Right lobe of liver (tissue), 6 donors: ENCODE measurements around the gene HEPHL1. TPM values are rescaled to one million over a fixed set of nuclear protein-coding genes. Genes with fewer than 3 reads are reported as not detected.

ENCODE experiments used
- ATAC-seq, 4 donors: fragments of 200-7000 bp; cut with Tn5 transposase; one replicate each; pipeline ENCODE4 v1.9.1; 2020; ENCODE audit warnings: mild to moderate bottlenecking in 4 of 4, moderate library complexity in 4 of 4
- DNase-seq, 3 donors: peaks; one replicate each; pipeline ENCODE4 v3.0.0-alpha.2; 2020
- H3K27ac ChIP-seq, 3 donors: fragments of 200-600 bp; one replicate each; pipeline ENCODE4 v1.8.0; 2022
- H3K27me3 ChIP-seq, 2 donors: fragments of 200-600 bp; one replicate each; pipeline ENCODE4 v1.8.0; 2022
- H3K36me3 ChIP-seq, 4 donors: fragments of 200-600 bp; sonication (generic) in 1 of 4; one replicate each; pipeline versions ENCODE4 v1.5.1 to v1.8.0; 2017 to 2022; ENCODE audit warnings: control low read depth in 1 of 4
- H3K4me1 ChIP-seq, 4 donors: fragments of 200-600 bp; sonication (generic) in 1 of 4; one replicate each; pipeline versions ENCODE4 v1.5.1 to v1.8.0; 2017 to 2022; ENCODE audit warnings: control low read depth in 1 of 4
- H3K4me3 ChIP-seq, 3 donors: fragments of 200-600 bp; one replicate each; pipeline ENCODE4 v1.8.0; 2022
- H3K9me3 ChIP-seq, 4 donors: fragments of 200-600 bp; sonication (generic) in 1 of 4; one replicate each; pipeline versions ENCODE4 v1.5.1 to v1.8.0; 2017 to 2022; ENCODE audit warnings: control low read depth in 1 of 4
- POLR2A ChIP-seq: fragments of 450-650 bp; IDR thresholded peaks from one replicate; pipeline ENCODE4 v1.6.1; 2017; ENCODE audit warnings: antibody characterized with exemption, mild to moderate bottlenecking
- WGBS: methylation state at CpG from one replicate; pipeline ENCODE4 v1.1.6; 2018; ENCODE audit warnings: low coverage, low lambda C conversion rate; ENCODE audit not compliant: insufficient coverage; ENCODE audit errors: missing lambda C conversion rate; 5-methylcytosine and 5-hydroxymethylcytosine counted together
- intact Hi-C, 2 donors: fragments of 100-400 bp; cut with DNase I; formaldehyde crosslinking; loops; one replicate each; pipeline versions ENCODE4 v1.11.2 to v1.14.1; 2022
- total RNA-seq, 6 experiments: library from RNA; depleted of rRNA in 2 of 6; stranded (reverse); fragments of >200 nt in 2 of 6; fragmentation: NEBNext Ultra II Directional in 3 of 6; extraction: Animal tissue kit (Norgen Biotek cat#: 25700) in 3 of 6; gene quantifications; one replicate each; pipeline versions ENCODE4 v1.1.0 to v1.2.4, GENCODE V29; 2016 to 2023
- TF ChIP-seq, protein P1 (sequence below), 4 donors: fragments of 200-600 bp in 3 of 4; fragments of 450-650 bp in 1 of 4; IDR thresholded peaks; one replicate each; pipeline versions ENCODE4 v1.5.1 to v1.8.0; 2016 to 2022; ENCODE audit warnings: antibody characterized with exemption in 4 of 4, mild to moderate bottlenecking in 2 of 4
- donor health status: DM: no; HTN: yes; CAD: no.
- donor health status: DM: no; HTN: no; CAD: no.
- donor health status: DM: no; HTN: no; CAD: no.
- donor health status: DM: no; HTN: yes; CAD: no.
- donor health status: DM: no; HTN: yes; CAD: no.

The HEPHL1 gene
- total RNA-seq, 6 experiments from 2014 or later = not detected

DNA sequence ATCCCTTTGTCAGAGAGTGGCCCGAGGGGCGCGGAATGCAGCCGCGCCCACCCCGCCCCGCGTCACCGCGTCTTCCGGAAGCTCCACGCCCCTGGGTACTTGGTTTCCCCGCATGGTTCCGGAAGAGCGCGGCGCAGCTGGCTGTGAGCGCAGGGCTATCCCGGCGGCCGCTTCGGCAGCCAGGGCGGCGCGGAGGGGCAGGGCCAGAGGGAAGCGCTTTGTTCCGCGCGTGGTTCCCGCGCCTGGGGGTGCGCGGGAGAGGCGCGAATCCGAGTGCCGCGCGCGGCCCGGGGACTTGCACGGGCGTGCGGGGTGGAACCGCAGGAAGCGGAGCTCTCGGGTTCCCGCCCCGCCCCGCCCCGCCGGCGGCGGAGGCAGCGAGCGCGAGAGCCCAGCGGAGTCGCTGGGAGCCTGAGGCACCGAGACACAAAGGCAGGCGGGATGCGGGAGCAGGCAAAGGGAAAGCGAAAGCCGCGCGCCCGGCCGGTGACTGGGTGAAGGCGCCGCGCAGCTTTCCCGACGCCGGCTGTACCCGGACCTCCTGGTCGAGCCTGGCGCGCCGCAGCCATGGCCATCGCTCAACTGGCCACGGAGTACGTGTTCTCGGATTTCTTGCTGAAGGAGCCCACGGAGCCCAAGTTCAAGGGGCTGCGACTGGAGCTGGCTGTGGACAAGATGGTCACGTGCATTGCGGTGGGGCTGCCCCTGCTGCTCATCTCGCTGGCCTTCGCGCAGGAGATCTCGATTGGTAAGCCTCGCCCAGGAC, 107.8 kb downstream of the HEPHL1 start, which contains the start of gene PANX1:
TSS of gene PANX1 (plus strand) at position 96 of the 766 bp plus-strand sequence. CDS start at position 568, 472 bp downstream.
- Histone ChIP-seq H3K4me3 (peak within 1 kb of the TSS; percentile 90 to 95 (median 92)), H3K36me3 (no peaks in the 10 kb centered on the region), H3K4me1 (peaks cover 0 to 34% (median 15%) of the 10 kb centered on the region in 4 donors), H3K9me3 (no peaks in the 10 kb centered on the region), H3K27me3 (no peaks in the 10 kb centered on the region), H3K27ac (peak within 1 kb of the TSS; percentile 90 to 95 (median 94))
- peak; percentile 67 to 86 (median 82) for ATAC-seq
- peak; percentile 82 to 83 (median 82) for DNase-seq
- under 1% methylated on average over 57 of the region's 92 CpGs for WGBS
- intact Hi-C loops = no loop called here
- peak; percentile 91 for TF ChIP-seq POLR2A
- TF ChIP-seq, protein P1, sequence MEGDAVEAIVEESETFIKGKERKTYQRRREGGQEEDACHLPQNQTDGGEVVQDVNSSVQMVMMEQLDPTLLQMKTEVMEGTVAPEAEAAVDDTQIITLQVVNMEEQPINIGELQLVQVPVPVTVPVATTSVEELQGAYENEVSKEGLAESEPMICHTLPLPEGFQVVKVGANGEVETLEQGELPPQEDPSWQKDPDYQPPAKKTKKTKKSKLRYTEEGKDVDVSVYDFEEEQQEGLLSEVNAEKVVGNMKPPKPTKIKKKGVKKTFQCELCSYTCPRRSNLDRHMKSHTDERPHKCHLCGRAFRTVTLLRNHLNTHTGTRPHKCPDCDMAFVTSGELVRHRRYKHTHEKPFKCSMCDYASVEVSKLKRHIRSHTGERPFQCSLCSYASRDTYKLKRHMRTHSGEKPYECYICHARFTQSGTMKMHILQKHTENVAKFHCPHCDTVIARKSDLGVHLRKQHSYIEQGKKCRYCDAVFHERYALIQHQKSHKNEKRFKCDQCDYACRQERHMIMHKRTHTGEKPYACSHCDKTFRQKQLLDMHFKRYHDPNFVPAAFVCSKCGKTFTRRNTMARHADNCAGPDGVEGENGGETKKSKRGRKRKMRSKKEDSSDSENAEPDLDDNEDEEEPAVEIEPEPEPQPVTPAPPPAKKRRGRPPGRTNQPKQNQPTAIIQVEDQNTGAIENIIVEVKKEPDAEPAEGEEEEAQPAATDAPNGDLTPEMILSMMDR (IDR thresholded peaks at IDR 0.05) = no peak

DNA sequence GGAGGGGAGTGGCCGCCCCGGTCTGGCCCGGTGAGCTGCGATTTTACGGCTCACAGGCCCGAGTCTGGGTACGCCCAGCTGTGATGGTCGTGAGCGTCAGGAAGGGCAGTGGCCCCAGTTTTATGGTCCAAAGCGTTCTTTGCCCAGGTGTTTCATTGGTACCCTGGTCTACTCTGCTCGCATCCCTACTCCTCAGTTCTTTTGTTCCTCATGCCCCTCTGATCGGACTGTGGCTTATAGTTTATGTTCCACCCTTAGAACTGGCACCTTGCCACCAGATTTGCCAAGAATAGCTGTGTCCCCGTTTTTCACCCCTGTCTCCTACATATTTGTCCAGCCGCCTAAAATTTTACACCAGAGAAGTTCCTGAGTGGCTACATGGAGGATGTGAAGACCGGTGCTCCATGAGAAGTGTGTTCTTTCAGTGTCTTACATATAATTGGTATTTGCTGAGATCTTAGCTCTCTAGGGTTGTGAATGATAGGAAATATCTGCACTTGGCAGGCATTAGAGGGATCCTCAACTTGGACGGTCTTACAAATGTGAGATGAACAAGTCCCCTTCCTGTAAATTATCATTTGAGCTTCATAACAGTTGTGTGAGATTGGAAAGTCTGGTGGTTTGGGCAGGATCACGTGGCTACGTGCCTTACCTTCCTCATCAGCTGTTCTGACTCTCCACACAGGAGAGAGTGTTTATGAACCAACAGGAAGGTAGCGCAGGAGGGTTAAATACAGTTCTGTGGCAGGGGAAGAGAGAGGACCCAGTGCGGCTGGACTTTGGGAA, 108.6 kb downstream of the HEPHL1 start:
- peaks cover 0 to 34% (median 15%) of the 10 kb centered on the region in 4 donors for H3K4me1 ChIP-seq
- H3K27me3 ChIP-seq = no peaks in the 10 kb centered on the region
- H3K9me3 ChIP-seq = no peaks in the 10 kb centered on the region
- TF ChIP-seq POLR2A = peak; percentile 61
- TF ChIP-seq, protein P1 (IDR thresholded peaks at IDR 0.05) = no peak
- intact Hi-C loops = no loop called here
- peak overlapping the region; percentile 90 to 95 (median 94) for H3K27ac ChIP-seq
- no peaks in the 10 kb centered on the region for H3K36me3 ChIP-seq
- H3K4me3 ChIP-seq = peak overlapping the region; percentile 90 to 95 (median 92)
- ATAC-seq (no peak), DNase-seq (no peak)
- WGBS = 30% methylated on average over 11 of the region's 20 CpGs

DNA sequence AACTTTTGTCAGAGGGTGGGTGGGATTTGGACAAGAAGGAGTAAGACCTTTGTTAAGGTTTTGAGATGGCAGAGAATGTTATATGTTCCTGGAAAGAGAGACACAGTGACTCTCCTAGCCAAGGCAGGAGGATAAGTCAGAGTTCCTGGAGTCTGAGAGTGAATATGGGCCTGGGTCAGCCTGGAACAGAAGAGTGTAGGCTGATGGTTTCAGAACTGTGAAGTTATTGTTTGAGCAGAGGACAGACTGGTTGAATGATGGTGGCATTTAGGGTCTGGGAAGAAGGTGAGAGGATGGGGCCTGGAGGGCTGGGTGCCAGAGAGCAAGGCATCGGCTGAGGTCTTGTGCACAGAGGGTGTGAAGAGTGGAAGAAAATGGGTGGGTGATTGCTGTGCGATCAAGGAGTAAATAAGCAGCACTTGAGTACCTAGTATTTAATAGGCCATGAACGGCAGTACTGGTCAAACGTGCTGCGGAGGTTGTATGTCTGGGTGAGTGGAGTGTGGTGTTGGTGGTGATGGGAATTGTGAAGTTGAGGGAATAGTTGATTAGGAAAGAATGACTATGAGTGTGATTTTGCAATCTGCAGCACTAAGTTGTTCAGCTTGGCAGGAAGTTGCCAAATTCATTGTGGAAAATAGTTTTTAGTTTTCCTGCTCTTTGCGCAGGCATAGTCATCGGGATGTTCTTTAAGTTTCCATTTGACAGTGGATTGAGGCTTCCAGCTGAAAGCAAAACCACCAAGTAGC, 109.3 kb downstream of the HEPHL1 start:
- 57% methylated on average over 7 of the region's 7 CpGs for WGBS
- Histone ChIP-seq H3K27ac (peak overlapping the region; percentile 45 to 94 (median 90)), H3K4me1 (peaks cover 0 to 34% (median 15%) of the 10 kb centered on the region in 4 donors), H3K27me3 (no peaks in the 10 kb centered on the region), H3K9me3 (no peaks in the 10 kb centered on the region), H3K36me3 (no peaks in the 10 kb centered on the region), H3K4me3 (peak overlapping the region in 2 of 3 donors; percentile 90 to 92)
- peak in 3 of 4 donors; percentile 5 to 26 (median 6) for ATAC-seq
- TF ChIP-seq, protein P1 (IDR thresholded peaks at IDR 0.05) = no peak
- peak; percentile 90 for TF ChIP-seq POLR2A
- DNase-seq = no peak
- intact Hi-C loops = no loop called here

DNA sequence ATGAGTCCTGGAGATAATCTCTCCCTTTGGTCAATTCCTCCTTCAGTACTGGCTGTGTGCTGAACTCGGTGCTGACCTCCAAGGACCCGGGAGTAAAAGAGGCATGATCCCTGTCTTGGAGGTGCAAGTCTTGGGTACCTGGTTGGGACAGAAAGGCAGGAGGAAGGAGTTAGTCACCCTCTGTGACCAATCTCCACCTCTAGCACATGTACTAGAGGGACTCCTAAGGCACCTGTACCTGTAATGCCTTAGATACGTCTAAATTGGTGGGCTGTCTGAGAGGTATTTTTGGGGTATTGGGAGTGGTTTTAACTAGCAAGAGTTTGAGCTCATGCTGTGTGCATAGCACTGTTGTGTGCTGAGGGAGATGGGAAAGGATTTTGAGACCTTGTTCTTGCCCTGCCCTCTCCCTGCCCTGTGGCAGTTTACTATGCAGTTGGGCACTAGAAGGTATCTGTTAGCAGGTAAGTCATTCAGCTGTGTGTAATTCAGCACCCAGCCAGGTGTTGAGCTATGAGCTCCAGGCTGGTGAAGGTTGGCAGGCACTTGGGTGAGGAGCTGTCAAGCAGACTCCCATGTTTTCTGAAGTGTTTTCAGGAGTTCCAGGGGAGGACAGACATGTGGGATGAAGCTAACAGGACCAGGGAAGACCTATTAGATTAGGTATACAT, 110.0 kb downstream of the HEPHL1 start:
- intact Hi-C loops = no loop called here
- ATAC-seq (no peak), DNase-seq (no peak)
- Histone ChIP-seq H3K27me3 (no peaks in the 10 kb centered on the region), H3K4me3 (peak overlapping the region in 1 of 3 donors; percentile 8), H3K9me3 (no peaks in the 10 kb centered on the region), H3K36me3 (no peaks in the 10 kb centered on the region), H3K4me1 (peaks cover 0 to 34% (median 15%) of the 10 kb centered on the region in 4 donors), H3K27ac (peak overlapping the region; percentile 45 to 94 (median 90))
- TF ChIP-seq POLR2A = no peak
- TF ChIP-seq, protein P1 (IDR thresholded peaks at IDR 0.05) = no peak
- WGBS = 52% methylated on average over 2 of the region's 3 CpGs
